Upper lobe of left lung (tissue), 6 donors: ENCODE data around the gene HSF4. TPM values are rescaled to one million over a fixed set of nuclear protein-coding genes. Genes with fewer than 3 reads are reported as not detected.

Experiments
- ATAC-seq, 2 donors: fragments of 200-7000 bp; cut with Tn5 transposase; one replicate each; pipeline ENCODE4 v1.9.1; 2022; ENCODE audit warnings: mild to moderate bottlenecking in 2 of 2, moderate library complexity in 2 of 2; ENCODE audit not compliant: low FRiP score in 2 of 2
- DNase-seq, 2 donors: peaks; one replicate each; pipeline ENCODE4 v3.0.0-alpha.2; 2019 to 2020
- H3K27ac ChIP-seq, 4 donors: fragments of 200-600 bp; sonication (generic); one replicate each; pipeline ENCODE4 v1.5.1; 2016 to 2019
- H3K27me3 ChIP-seq, 4 donors: fragments of 200-600 bp; sonication (generic); one replicate each; pipeline ENCODE4 v1.5.1; 2017 to 2019
- H3K36me3 ChIP-seq, 4 donors: fragments of 200-600 bp; sonication (generic); one replicate each; pipeline ENCODE4 v1.5.1; 2016 to 2019
- H3K4me1 ChIP-seq, 4 donors: fragments of 200-600 bp; sonication (generic); one replicate each; pipeline ENCODE4 v1.5.1; 2018 to 2019
- H3K4me3 ChIP-seq, 4 donors: fragments of 200-600 bp; sonication (generic); one replicate each; pipeline ENCODE4 v1.5.1; 2017 to 2019; ENCODE audit warnings: mild to moderate bottlenecking in 2 of 4, moderate library complexity in 1 of 4
- H3K9me3 ChIP-seq, 4 donors: fragments of 200-600 bp; sonication (generic); one replicate each; pipeline ENCODE4 v1.5.1; 2018 to 2019
- CTCF ChIP-seq, 6 experiments: fragments of 450-650 bp in 4 of 6; fragments of 200-600 bp in 2 of 6; sonication (generic) in 2 of 6; IDR thresholded peaks; one replicate each; pipeline ENCODE4 v1.5.1; 2016 to 2019; ENCODE audit warnings: antibody characterized with exemption in 6 of 6
- EP300 ChIP-seq, 4 donors: sonication (generic); formaldehyde crosslinking; IDR thresholded peaks; one replicate each; pipeline ENCODE4 v1.5.1; 2017; ENCODE audit warnings: antibody characterized with exemption in 4 of 4, control low read depth in 2 of 4
- POLR2A ChIP-seq, 4 donors: fragments of 450-650 bp; IDR thresholded peaks; one replicate each; pipeline ENCODE4 v1.5.1; 2016 to 2017; ENCODE audit warnings: antibody characterized with exemption in 4 of 4, mild to moderate bottlenecking in 2 of 4
- POLR2AphosphoS5 ChIP-seq, 2 donors: sonication (generic); formaldehyde crosslinking; IDR thresholded peaks; one replicate each; pipeline ENCODE4 v1.5.1; 2017; ENCODE audit warnings: antibody characterized with exemption in 2 of 2
- WGBS, 2 donors: methylation state at CpG; one replicate each; pipeline ENCODE4 v1.1.5; 2017 to 2018; 5-methylcytosine and 5-hydroxymethylcytosine counted together
- small RNA-seq, 4 donors: library from RNA; depleted of rRNA; stranded (forward); fragments of <200 nt; gene quantifications; one replicate each; pipeline ENCODE3, GENCODE V24; 2016
- total RNA-seq, 6 donors: library from RNA; depleted of rRNA in 4 of 6; stranded (reverse); fragments of >200 nt in 4 of 6; gene quantifications; one replicate each; pipeline versions ENCODE4 v1.1.0 to v1.2.1, GENCODE V29; 2016 to 2021
- donor health status: DM: no; HTN: no; CAD: no; lungs with moderate emphysema.
- donor health status: DM: no; HTN: yes; CAD: no; lungs with severe emphysema.

HSF4 gene
- total RNA-seq, 6 donors from 2014 or later: 33.4 to 784 (median 70.1) TPM

DNA sequence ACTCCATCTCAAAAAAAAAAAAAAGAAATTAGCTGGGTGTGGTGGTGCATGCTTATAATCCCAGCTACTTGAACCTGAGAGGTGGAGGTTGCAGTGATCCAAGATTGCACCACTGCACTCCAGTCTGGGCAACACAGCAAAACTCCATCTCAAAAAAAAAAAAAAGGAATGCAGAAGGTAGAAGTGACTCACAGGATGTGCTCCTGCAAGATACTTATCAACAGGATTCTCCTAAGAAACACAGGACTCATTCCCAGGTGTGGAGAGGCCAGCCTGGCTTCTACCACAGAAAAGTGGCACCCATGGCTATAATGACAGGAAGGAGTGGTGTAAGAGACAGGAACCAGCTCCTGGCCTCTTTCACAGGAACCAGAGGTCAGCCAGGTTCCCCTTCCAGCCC is 48.2 kb downstream of the HSF4 start:
- DNase-seq: peak in 1 of 2 donors; percentile 51
- Histone ChIP-seq H3K36me3 (peaks cover 0 to under 1% (median 0%) of the 10 kb centered on the region in 4 donors), H3K27me3 (no peaks in the 10 kb centered on the region), H3K4me1 (peaks cover 21 to 29% (median 27%) of the 10 kb centered on the region in 4 donors), H3K4me3 (no peak overlapping the region), H3K9me3 (no peaks in the 10 kb centered on the region), H3K27ac (peak overlapping the region in 1 of 4 donors; percentile 14)
- TF ChIP-seq POLR2AphosphoS5 (IDR thresholded peaks at IDR 0.05) (no peak), CTCF (IDR thresholded peaks at IDR 0.05) (no peak), EP300 (IDR thresholded peaks at IDR 0.05) (no peak), POLR2A (IDR thresholded peaks at IDR 0.05) (no peak)
- ATAC-seq: no peak

GRCh38 chr16:67213197-67214019 is 48.9 kb downstream of the HSF4 start:
- WGBS, 2 donors: 77 to 86% methylated on average over 8 of the region's 8 CpGs
- DNase-seq (no peak), ATAC-seq (no peak)

DNA sequence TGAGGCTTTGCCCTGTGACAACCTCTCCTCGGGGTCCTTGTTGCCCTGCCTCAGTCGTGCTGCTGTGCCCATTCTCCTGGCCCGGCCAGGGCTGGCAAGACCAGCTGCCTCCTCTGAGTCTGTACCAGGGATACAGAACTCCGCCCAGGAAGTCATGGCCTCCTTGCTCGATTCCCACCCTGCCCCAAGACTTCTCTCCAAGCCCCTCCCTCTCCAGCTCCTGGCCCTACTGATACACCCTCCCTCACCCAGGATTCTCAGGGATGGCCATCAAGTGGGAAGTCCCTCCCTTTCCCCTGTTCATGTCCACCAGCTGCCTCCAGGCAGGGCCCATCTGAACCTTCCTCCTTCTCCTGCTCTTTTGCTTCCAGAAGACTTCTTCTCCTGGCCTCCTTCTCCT is 51.2 kb downstream of the HSF4 start:
- no peaks in the 10 kb centered on the region for H3K27me3 ChIP-seq
- 57 to 61% methylated on average over 5 of the region's 5 CpGs for WGBS, 2 donors

More at GRCh38 chr16:67213197-67214019, 48.9 kb downstream of the HSF4 start:
- H3K4me3 ChIP-seq: no peak overlapping the region
- TF ChIP-seq EP300 (IDR thresholded peaks at IDR 0.05) (no peak), POLR2AphosphoS5 (IDR thresholded peaks at IDR 0.05) (no peak)
- H3K27me3 ChIP-seq: no peaks in the 10 kb centered on the region
- no peaks in the 10 kb centered on the region for H3K36me3 ChIP-seq
- H3K9me3 ChIP-seq: no peaks in the 10 kb centered on the region
- peaks cover 23 to 34% (median 31%) of the 10 kb centered on the region in 4 donors for H3K4me1 ChIP-seq
- H3K27ac ChIP-seq: peak overlapping the region in 1 of 4 donors; percentile 14

GRCh38 chr16:67216612-67217490 is 52.3 kb downstream of the HSF4 start:
- 53% methylated on average over 18 of the region's 18 CpGs for WGBS, 2 donors
- ATAC-seq: peak; percentile 71 to 76

More for the DNA sequence above, 51.2 kb downstream of the HSF4 start:
- no peaks in the 10 kb centered on the region for H3K9me3 ChIP-seq
- no peaks in the 10 kb centered on the region for H3K36me3 ChIP-seq
- no peak for TF ChIP-seq CTCF (IDR thresholded peaks at IDR 0.05)
- ATAC-seq: no peak
- H3K27ac ChIP-seq: peak overlapping the region in 3 of 4 donors; percentile 24 to 67 (median 32)
- no peak for DNase-seq
- H3K4me3 ChIP-seq: no peak overlapping the region
- H3K4me1 ChIP-seq: peaks cover 23 to 34% (median 31%) of the 10 kb centered on the region in 4 donors

More at GRCh38 chr16:67216612-67217490, 52.3 kb downstream of the HSF4 start:
- no peaks in the 10 kb centered on the region for H3K36me3 ChIP-seq
- no peaks in the 10 kb centered on the region for H3K9me3 ChIP-seq
- peak overlapping the region; percentile 32 to 67 (median 41) for H3K27ac ChIP-seq
- H3K4me3 ChIP-seq: no peak overlapping the region
- peaks cover 23 to 34% (median 31%) of the 10 kb centered on the region in 4 donors for H3K4me1 ChIP-seq
- TF ChIP-seq CTCF (IDR thresholded peaks at IDR 0.05): no peak
- TF ChIP-seq EP300 (IDR thresholded peaks at IDR 0.05): no peak
- TF ChIP-seq POLR2AphosphoS5 (IDR thresholded peaks at IDR 0.05): peak in 1 of 2 donors; percentile 35
- peak in 1 of 4 donors; percentile 18 for TF ChIP-seq POLR2A (IDR thresholded peaks at IDR 0.05)
- DNase-seq: peak in 1 of 2 donors; percentile 64
- no peaks in the 10 kb centered on the region for H3K27me3 ChIP-seq

Small RNAs within 50 kb of the gene (small RNA-seq; reads per million reads assigned to genes)
- gene MIR328: 9.1 to 15.5 (median 10.8) reads per million in 4 donors

Other genes starting within 250 kb of the HSF4 start
- gene CDH16, start 245.9 kb upstream of the HSF4 start, total RNA-seq: 1 to 10 TPM in 2 of 6 donors, under 1 TPM in 1, not detected in 3; 0.40 to 1.8 (median 1.7) TPM
- gene RRAD, start 239.2 kb upstream of the HSF4 start, total RNA-seq: 10 to 100 TPM; 13.8 to 50.3 (median 47.0) TPM
- gene CIAO2B, start 230.3 kb upstream of the HSF4 start, total RNA-seq: 100 to 1,000 TPM in 1 of 6 donors, 10 to 100 TPM in 5; 59.6 to 131 (median 73.2) TPM
- gene CES2, start 229.2 kb upstream of the HSF4 start, total RNA-seq: 10 to 100 TPM; 32.2 to 76.1 (median 46.5) TPM
- 1 to 10 TPM; 1.4 to 6.2 (median 2.9) TPM for gene CES3, start 203.5 kb upstream of the HSF4 start, total RNA-seq
- 10 to 100 TPM in 5 of 6 donors, 1 to 10 TPM in 1; 9.9 to 39.7 (median 20.2) TPM for gene CES4A, start 176.2 kb upstream of the HSF4 start, total RNA-seq
- 10 to 100 TPM; 31.4 to 73.4 (median 54.1) TPM for gene CBFB, start 135.6 kb upstream of the HSF4 start, total RNA-seq
- 10 to 100 TPM; 16.0 to 32.3 (median 21.9) TPM for gene PHAF1, start 54.8 kb upstream of the HSF4 start, total RNA-seq
- 10 to 100 TPM in 5 of 6 donors, 1 to 10 TPM in 1; 6.3 to 20.8 (median 17.7) TPM for gene B3GNT9, start 13.7 kb upstream of the HSF4 start, total RNA-seq
- 10 to 100 TPM; 29.9 to 49.2 (median 35.6) TPM for gene TRADD, start 4.8 kb upstream of the HSF4 start, total RNA-seq
- gene FBXL8, start 4.8 kb upstream of the HSF4 start, total RNA-seq: 100 to 1,000 TPM in 1 of 6 donors, 10 to 100 TPM in 5; 24.0 to 114 (median 28.5) TPM
- 100 to 1,000 TPM in 1 of 6 donors, 10 to 100 TPM in 5; 36.5 to 135 (median 58.0) TPM for gene NOL3, start 5.8 kb downstream of the HSF4 start, total RNA-seq
- gene MATCAP1, start 19.2 kb downstream of the HSF4 start, total RNA-seq: 100 to 1,000 TPM in 1 of 6 donors, 10 to 100 TPM in 4, 1 to 10 TPM in 1; 9.1 to 147 (median 31.1) TPM
- 10 to 100 TPM in 4 of 6 donors, 1 to 10 TPM in 2; 4.6 to 20.8 (median 10.8) TPM for gene EXOC3L1, start 25.4 kb downstream of the HSF4 start, total RNA-seq
- gene E2F4, start 27.4 kb downstream of the HSF4 start, total RNA-seq: 100 to 1,000 TPM in 1 of 6 donors, 10 to 100 TPM in 5; 55.7 to 124 (median 85.4) TPM
- gene ELMO3, start 34.4 kb downstream of the HSF4 start, total RNA-seq: 10 to 100 TPM; 17.4 to 26.2 (median 24.4) TPM
- 10 to 100 TPM; 21.1 to 50.6 (median 48.5) TPM for gene TMEM208, start 62.4 kb downstream of the HSF4 start, total RNA-seq
- 100 to 1,000 TPM in 2 of 6 donors, 10 to 100 TPM in 4; 26.0 to 310 (median 91.0) TPM for gene FHOD1, start 82.7 kb downstream of the HSF4 start, total RNA-seq
- gene SLC9A5, start 84.2 kb downstream of the HSF4 start, total RNA-seq: 10 to 100 TPM in 1 of 6 donors, 1 to 10 TPM in 4, under 1 TPM in 1; 0.76 to 28.3 (median 4.1) TPM
- gene PLEKHG4, start 114.8 kb downstream of the HSF4 start, total RNA-seq: 10 to 100 TPM; 13.4 to 39.8 (median 16.5) TPM
- under 1 TPM in 3 of 6 donors, not detected in 3; under 0.01 to 0.31 (median 0.17) TPM for gene KCTD19, start 162.0 kb downstream of the HSF4 start, total RNA-seq
- gene LRRC36, start 162.1 kb downstream of the HSF4 start, total RNA-seq: 100 to 1,000 TPM in 1 of 6 donors, 10 to 100 TPM in 4, 1 to 10 TPM in 1; 5.9 to 110 (median 22.8) TPM
- 100 to 1,000 TPM in 4 of 6 donors, 10 to 100 TPM in 2; 40.0 to 167 (median 112) TPM for gene TPPP3, start 228.8 kb downstream of the HSF4 start, total RNA-seq